HCT116 (cell line): Measurements from ENCODE around the gene SEPTIN6.

ENCODE experiments used
- CEBPB ChIP-seq: IDR thresholded peaks from 2 replicates; pipeline ENCODE4 v1.6.1; 2012; ENCODE audit warnings: low read depth
- EZH2 ChIP-seq: fragments of 200-600 bp; sonication (generic); IDR thresholded peaks from 2 replicates; pipeline ENCODE4 v1.6.1; 2017; ENCODE audit warnings: antibody characterized with exemption, mixed run types
- FOSL1 ChIP-seq: IDR thresholded peaks from 2 replicates; pipeline ENCODE4 v1.6.1; 2012; ENCODE audit warnings: low read depth
- JUND ChIP-seq: IDR thresholded peaks from 2 replicates; pipeline ENCODE4 v1.6.1; 2012
- POLR2A ChIP-seq: IDR thresholded peaks from 2 replicates; pipeline ENCODE4 v1.7.0; 2011; ENCODE audit warnings: borderline replicate concordance; ENCODE audit not compliant: insufficient read depth, insufficient read length; ENCODE audit errors: extremely low read depth
- RAD21 ChIP-seq: IDR thresholded peaks from 2 replicates; pipeline ENCODE4 v1.6.1; 2012; ENCODE audit warnings: low read depth, mild to moderate bottlenecking
- SIN3A ChIP-seq: IDR thresholded peaks from 2 replicates; pipeline ENCODE4 v1.6.1; 2012; ENCODE audit warnings: low read depth
- SP1 ChIP-seq: IDR thresholded peaks from 2 replicates; pipeline ENCODE4 v1.6.1; 2012; ENCODE audit warnings: low read depth
- YY1 ChIP-seq: IDR thresholded peaks from 2 replicates; pipeline ENCODE4 v1.6.1; 2011; ENCODE audit warnings: low read length, low read depth, moderate library complexity, mild to moderate bottlenecking; ENCODE audit not compliant: insufficient replicate concordance; ENCODE audit errors: extremely low read depth
- ZNF274 ChIP-seq: fragments of 200-500 bp; sonication (Bioruptor generic); IDR thresholded peaks from 2 replicates; pipeline ENCODE4 v1.6.1; 2014; ENCODE audit warnings: mild to moderate bottlenecking, low read depth, low read length, inconsistent platforms
- TF ChIP-seq, protein P1 (sequence below), 3 experiments: fragments of 200-600 bp in 1 of 3; sonication (generic) in 1 of 3; IDR thresholded peaks in 2 of 3; conservative IDR thresholded peaks in 1 of 3; 2 replicates each; pipeline ENCODE4 v1.5.1; 2012 to 2017; ENCODE audit warnings: low read depth in 2 of 3, low read length in 2 of 3, antibody characterized with exemption in 1 of 3, borderline replicate concordance in 1 of 3, control low read depth in 1 of 3, mild to moderate bottlenecking in 1 of 3, mixed read lengths in 1 of 3, mixed run types in 1 of 3, moderate library complexity in 1 of 3; ENCODE audit not compliant: insufficient read depth in 1 of 3
- TF ChIP-seq, protein P2 (sequence below): IDR thresholded peaks from 2 replicates; pipeline ENCODE4 v1.6.1; 2011; ENCODE audit warnings: mild to moderate bottlenecking, low read length, moderate library complexity; ENCODE audit not compliant: insufficient replicate concordance; ENCODE audit errors: extremely low read depth

DNA sequence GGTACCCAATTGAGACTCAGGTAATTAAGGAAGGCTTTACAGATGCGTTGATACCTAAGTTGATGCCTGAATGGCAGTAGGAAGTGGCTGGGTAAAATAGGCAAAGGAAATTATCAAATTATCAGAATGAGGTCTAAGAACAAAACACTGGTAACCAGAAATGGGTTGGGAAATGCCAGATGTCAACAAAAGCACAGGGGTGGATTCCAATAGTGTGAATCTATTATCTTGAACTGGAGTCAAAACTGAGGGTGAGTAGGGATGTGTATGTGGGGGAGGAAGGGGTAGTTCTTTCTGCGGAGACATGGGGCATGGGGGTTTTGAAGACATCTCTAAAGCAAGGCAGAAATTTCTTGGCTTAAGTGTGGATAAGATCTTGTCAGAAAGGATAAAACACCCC is 16.0 kb upstream of the SEPTIN6 start:
- TF ChIP-seq, protein P1, sequence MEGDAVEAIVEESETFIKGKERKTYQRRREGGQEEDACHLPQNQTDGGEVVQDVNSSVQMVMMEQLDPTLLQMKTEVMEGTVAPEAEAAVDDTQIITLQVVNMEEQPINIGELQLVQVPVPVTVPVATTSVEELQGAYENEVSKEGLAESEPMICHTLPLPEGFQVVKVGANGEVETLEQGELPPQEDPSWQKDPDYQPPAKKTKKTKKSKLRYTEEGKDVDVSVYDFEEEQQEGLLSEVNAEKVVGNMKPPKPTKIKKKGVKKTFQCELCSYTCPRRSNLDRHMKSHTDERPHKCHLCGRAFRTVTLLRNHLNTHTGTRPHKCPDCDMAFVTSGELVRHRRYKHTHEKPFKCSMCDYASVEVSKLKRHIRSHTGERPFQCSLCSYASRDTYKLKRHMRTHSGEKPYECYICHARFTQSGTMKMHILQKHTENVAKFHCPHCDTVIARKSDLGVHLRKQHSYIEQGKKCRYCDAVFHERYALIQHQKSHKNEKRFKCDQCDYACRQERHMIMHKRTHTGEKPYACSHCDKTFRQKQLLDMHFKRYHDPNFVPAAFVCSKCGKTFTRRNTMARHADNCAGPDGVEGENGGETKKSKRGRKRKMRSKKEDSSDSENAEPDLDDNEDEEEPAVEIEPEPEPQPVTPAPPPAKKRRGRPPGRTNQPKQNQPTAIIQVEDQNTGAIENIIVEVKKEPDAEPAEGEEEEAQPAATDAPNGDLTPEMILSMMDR (IDR thresholded peaks at IDR 0.05 in 2 of 3, conservative IDR thresholded peaks at IDR 0.05 in 1 of 3; ENCODE audit: borderline replicate concordance in 1 of 3, insufficient read depth in 1 of 3, low read depth in 2 of 3, low read length in 2 of 3) = no peak
- TF ChIP-seq CEBPB (no peak), RAD21 (no peak), SIN3A (no peak), JUND (no peak), POLR2A (no peak), EZH2 (no peak), SP1 (no peak), YY1 (no peak), FOSL1 (no peak), ZNF274 (no peak)
- TF ChIP-seq, protein P2, sequence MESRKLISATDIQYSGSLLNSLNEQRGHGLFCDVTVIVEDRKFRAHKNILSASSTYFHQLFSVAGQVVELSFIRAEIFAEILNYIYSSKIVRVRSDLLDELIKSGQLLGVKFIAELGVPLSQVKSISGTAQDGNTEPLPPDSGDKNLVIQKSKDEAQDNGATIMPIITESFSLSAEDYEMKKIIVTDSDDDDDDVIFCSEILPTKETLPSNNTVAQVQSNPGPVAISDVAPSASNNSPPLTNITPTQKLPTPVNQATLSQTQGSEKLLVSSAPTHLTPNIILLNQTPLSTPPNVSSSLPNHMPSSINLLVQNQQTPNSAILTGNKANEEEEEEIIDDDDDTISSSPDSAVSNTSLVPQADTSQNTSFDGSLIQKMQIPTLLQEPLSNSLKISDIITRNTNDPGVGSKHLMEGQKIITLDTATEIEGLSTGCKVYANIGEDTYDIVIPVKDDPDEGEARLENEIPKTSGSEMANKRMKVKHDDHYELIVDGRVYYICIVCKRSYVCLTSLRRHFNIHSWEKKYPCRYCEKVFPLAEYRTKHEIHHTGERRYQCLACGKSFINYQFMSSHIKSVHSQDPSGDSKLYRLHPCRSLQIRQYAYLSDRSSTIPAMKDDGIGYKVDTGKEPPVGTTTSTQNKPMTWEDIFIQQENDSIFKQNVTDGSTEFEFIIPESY = no peak
